ENCODE results near the gene F10. TPM values are rescaled to one million over a fixed set of nuclear protein-coding genes. Genes with fewer than 3 reads are reported as not detected.

The F10 gene
- polyA plus RNA-seq, 1 of the 3 experiments (the other 2 are of a cell fraction): 12.5 TPM

DNA sequence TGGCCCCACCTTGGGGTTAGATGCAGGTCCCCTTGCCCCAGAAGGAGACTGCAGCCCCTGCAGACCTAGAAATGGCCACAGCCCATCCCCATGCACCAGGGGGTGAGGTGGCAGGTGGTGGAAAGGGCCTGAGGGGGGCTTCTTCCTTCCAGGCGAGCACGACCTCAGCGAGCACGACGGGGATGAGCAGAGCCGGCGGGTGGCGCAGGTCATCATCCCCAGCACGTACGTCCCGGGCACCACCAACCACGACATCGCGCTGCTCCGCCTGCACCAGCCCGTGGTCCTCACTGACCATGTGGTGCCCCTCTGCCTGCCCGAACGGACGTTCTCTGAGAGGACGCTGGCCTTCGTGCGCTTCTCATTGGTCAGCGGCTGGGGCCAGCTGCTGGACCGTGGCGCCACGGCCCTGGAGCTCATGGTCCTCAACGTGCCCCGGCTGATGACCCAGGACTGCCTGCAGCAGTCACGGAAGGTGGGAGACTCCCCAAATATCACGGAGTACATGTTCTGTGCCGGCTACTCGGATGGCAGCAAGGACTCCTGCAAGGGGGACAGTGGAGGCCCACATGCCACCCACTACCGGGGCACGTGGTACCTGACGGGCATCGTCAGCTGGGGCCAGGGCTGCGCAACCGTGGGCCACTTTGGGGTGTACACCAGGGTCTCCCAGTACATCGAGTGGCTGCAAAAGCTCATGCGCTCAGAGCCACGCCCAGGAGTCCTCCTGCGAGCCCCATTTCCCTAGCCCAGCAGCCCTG lies 4.2 kb upstream of the F10 start:
- Histone ChIP-seq H4K20me1 (ENCODE audit: insufficient read depth) (no peaks in the 10 kb centered on the region), H3K36me3 (replicated peaks in 1 of 2; ENCODE audit: control insufficient read depth in 1 of 2, insufficient read depth in 2 of 2, low read length in 1 of 2) (no peaks in the 10 kb centered on the region), H3K4me3 (ENCODE audit: low read depth in 2 of 2, low read length in 1 of 2) (no peak overlapping the region), H2AFZ (ENCODE audit: low read depth) (no peak overlapping the region), H3K27ac (ENCODE audit: low read depth in 2 of 2, low read length in 1 of 2) (no peak overlapping the region), H3K9ac (no peak overlapping the region), H3K9me3 (no peaks in the 10 kb centered on the region), H3K27me3 (ENCODE audit: insufficient read depth) (no peaks in the 10 kb centered on the region), H3K4me1 (ENCODE audit: control insufficient read depth in 1 of 2, insufficient read depth in 2 of 2, low read depth in 1 of 2, low read length in 1 of 2) (peaks cover 0 to 20% of the 10 kb centered on the region in 2 experiments; a peak in 1 of 4 replicates), H3K9me2 (no peaks in the 10 kb centered on the region), H3K4me2 (no peak overlapping the region), H3K79me2 (ENCODE audit: insufficient read depth) (no peaks in the 10 kb centered on the region), H3F3A (replicated peaks; ENCODE audit: insufficient read depth) (no peaks in the 10 kb centered on the region)
- no peak for TF ChIP-seq FOXJ3 (CRISPR knock-in tag; IDR thresholded peaks at IDR 0.05)
- TF ChIP-seq, protein P1, sequence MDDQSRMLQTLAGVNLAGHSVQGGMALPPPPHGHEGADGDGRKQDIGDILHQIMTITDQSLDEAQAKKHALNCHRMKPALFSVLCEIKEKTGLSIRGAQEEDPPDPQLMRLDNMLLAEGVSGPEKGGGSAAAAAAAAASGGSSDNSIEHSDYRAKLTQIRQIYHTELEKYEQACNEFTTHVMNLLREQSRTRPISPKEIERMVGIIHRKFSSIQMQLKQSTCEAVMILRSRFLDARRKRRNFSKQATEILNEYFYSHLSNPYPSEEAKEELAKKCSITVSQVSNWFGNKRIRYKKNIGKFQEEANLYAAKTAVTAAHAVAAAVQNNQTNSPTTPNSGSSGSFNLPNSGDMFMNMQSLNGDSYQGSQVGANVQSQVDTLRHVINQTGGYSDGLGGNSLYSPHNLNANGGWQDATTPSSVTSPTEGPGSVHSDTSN (IDR thresholded peaks at IDR 0.05): no peak
- TF ChIP-seq POLR2AphosphoS5 (IDR thresholded peaks at IDR 0.05; ENCODE audit: low read depth, low read length): no peak
- no peak for TF ChIP-seq EZH2phosphoT487 (IDR thresholded peaks at IDR 0.05; ENCODE audit: borderline replicate concordance, low read depth)
- no peak for TF ChIP-seq NRF1 (IDR thresholded peaks at IDR 0.05; ENCODE audit: low read depth, low read length)
- TF ChIP-seq MXI1 (IDR thresholded peaks at IDR 0.05; ENCODE audit: low read depth, low read length): no peak
- TF ChIP-seq, protein P2, sequence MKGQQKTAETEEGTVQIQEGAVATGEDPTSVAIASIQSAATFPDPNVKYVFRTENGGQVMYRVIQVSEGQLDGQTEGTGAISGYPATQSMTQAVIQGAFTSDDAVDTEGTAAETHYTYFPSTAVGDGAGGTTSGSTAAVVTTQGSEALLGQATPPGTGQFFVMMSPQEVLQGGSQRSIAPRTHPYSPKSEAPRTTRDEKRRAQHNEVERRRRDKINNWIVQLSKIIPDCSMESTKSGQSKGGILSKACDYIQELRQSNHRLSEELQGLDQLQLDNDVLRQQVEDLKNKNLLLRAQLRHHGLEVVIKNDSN (IDR thresholded peaks at IDR 0.05; ENCODE audit: borderline replicate concordance, low read depth): no peak
- TF ChIP-seq, protein P3, sequence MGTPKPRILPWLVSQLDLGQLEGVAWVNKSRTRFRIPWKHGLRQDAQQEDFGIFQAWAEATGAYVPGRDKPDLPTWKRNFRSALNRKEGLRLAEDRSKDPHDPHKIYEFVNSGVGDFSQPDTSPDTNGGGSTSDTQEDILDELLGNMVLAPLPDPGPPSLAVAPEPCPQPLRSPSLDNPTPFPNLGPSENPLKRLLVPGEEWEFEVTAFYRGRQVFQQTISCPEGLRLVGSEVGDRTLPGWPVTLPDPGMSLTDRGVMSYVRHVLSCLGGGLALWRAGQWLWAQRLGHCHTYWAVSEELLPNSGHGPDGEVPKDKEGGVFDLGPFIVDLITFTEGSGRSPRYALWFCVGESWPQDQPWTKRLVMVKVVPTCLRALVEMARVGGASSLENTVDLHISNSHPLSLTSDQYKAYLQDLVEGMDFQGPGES (IDR thresholded peaks at IDR 0.05; ENCODE audit: low read depth, low read length): no peak
- TF ChIP-seq, protein P4, sequence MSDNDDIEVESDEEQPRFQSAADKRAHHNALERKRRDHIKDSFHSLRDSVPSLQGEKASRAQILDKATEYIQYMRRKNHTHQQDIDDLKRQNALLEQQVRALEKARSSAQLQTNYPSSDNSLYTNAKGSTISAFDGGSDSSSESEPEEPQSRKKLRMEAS (IDR thresholded peaks at IDR 0.05; ENCODE audit: low read depth): no peak
- no peak for TF ChIP-seq FOSL2 (IDR thresholded peaks at IDR 0.05; ENCODE audit: borderline replicate concordance, low read depth)
- ChIA-PET CTCF (no interaction called here), POLR2A (no interaction called here)
- DNase-seq: no peak
- WGBS (ENCODE audit: low lambda C conversion rate): 65% methylated on average over 5 of the region's 42 CpGs

DNA sequence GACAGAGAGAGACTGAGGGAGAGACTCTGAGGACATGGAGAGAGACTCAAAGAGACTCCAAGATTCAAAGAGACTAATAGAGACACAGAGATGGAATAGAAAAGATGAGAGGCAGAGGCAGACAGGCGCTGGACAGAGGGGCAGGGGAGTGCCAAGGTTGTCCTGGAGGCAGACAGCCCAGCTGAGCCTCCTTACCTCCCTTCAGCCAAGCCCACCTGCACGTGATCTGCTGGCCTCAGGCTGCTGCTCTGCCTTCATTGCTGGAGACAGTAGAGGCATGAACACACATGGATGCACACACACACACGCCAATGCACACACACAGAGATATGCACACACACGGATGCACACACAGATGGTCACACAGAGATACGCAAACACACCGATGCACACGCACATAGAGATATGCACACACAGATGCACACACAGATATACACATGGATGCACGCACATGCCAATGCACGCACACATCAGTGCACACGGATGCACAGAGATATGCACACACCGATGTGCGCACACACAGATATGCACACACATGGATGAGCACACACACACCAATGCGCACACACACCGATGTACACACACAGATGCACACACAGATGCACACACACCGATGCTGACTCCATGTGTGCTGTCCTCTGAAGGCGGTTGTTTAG lies 3.3 kb upstream of the F10 start:
- Histone ChIP-seq H3K4me1 (ENCODE audit: control insufficient read depth in 1 of 2, insufficient read depth in 2 of 2, low read depth in 1 of 2, low read length in 1 of 2) (peaks cover 0 to 24% of the 10 kb centered on the region in 2 experiments; a peak in 1 of 4 replicates), H3K27me3 (ENCODE audit: insufficient read depth) (no peaks in the 10 kb centered on the region), H3K9ac (no peak overlapping the region), H3K27ac (ENCODE audit: low read depth in 2 of 2, low read length in 1 of 2) (no peak overlapping the region), H3K9me3 (no peaks in the 10 kb centered on the region), H3K4me3 (ENCODE audit: low read depth in 2 of 2, low read length in 1 of 2) (no peak overlapping the region), H4K20me1 (ENCODE audit: insufficient read depth) (no peaks in the 10 kb centered on the region), H3F3A (replicated peaks; ENCODE audit: insufficient read depth) (no peaks in the 10 kb centered on the region), H2AFZ (ENCODE audit: low read depth) (no peak overlapping the region), H3K9me2 (no peaks in the 10 kb centered on the region), H3K36me3 (replicated peaks in 1 of 2; ENCODE audit: control insufficient read depth in 1 of 2, insufficient read depth in 2 of 2, low read length in 1 of 2) (no peaks in the 10 kb centered on the region), H3K4me2 (no peak overlapping the region), H3K79me2 (ENCODE audit: insufficient read depth) (no peaks in the 10 kb centered on the region)
- 67% methylated on average over 10 of the region's 16 CpGs for WGBS (ENCODE audit: low lambda C conversion rate)
- DNase-seq: no peak
- ChIA-PET POLR2A (no interaction called here), CTCF (no interaction called here)
- TF ChIP-seq RXRA (IDR thresholded peaks at IDR 0.05; ENCODE audit: borderline replicate concordance, low read depth) (no peak), GABPA (IDR thresholded peaks at IDR 0.05; ENCODE audit: low read depth) (no peak), GATA2 (CRISPR knock-in tag; IDR thresholded peaks at IDR 0.05) (no peak), MXI1 (IDR thresholded peaks at IDR 0.05; ENCODE audit: low read depth, low read length) (no peak), ELF1 (IDR thresholded peaks at IDR 0.05) (no peak)
- TF ChIP-seq, protein P5, sequence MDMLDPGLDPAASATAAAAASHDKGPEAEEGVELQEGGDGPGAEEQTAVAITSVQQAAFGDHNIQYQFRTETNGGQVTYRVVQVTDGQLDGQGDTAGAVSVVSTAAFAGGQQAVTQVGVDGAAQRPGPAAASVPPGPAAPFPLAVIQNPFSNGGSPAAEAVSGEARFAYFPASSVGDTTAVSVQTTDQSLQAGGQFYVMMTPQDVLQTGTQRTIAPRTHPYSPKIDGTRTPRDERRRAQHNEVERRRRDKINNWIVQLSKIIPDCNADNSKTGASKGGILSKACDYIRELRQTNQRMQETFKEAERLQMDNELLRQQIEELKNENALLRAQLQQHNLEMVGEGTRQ (IDR thresholded peaks at IDR 0.05; ENCODE audit: borderline replicate concordance, low read depth, low read length): no peak
- TF ChIP-seq, protein P3 (IDR thresholded peaks at IDR 0.05; ENCODE audit: low read depth, low read length): no peak
